Suppressor macrophage treated with lipopolysaccharide for 1 hour (primary cell): Measurements from ENCODE around the gene SMR3A.
A peak's percentile ranks its signal among the peaks of the same experiment; 100 is the strongest.

Source experiments
- DNase-seq, 3 donors: peaks; one replicate each; pipeline ENCODE4 v3.0.0-alpha.2; 2020 to 2022

Gene SMR3A

DNA sequence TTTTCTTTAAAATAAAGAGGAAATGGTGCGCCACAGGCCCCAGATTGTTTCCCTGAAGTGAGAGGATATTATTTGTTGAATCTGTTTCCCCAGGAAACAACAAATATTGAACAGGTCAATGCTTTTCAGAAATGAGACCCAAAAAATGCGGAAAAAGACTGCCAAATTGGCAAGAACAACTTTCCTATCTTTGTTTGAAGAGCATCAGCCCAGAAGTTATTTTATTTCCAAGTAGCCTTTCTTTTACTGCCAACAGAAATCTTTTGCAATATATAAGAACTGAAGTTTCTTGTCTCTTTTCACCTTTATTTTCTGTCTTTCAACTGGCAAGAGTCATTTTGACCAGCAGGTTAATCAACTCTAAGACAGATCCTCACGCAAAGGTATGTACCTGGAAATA is at the start of gene SMR3A:
SMR3A (plus strand) TSS at position 301 of the 400 bp plus-strand sequence. CDS start 1,356 bp downstream, outside the sequence.
- DNase-seq, result no peak

DNA sequence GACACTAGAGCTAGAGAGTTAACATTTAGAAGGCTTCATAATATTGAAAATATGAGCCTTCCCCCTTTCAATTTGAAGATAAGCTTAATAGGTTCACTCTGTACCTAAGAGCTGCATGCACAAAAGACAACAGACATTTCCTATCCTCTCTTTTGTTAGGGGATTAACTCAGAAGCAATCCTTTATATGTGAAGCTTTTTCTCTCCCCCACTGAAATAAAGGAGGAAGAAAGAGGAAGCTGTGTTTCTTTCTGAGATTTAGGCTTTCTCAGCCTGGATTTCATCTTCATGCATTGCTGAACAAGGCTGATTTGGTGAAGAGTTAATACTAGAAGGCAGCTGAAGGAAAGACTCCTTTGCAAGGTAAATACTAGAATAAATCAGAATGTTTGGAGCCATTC is 46.8 kb upstream of the SMR3A start:
- DNase-seq, result no peak

DNA sequence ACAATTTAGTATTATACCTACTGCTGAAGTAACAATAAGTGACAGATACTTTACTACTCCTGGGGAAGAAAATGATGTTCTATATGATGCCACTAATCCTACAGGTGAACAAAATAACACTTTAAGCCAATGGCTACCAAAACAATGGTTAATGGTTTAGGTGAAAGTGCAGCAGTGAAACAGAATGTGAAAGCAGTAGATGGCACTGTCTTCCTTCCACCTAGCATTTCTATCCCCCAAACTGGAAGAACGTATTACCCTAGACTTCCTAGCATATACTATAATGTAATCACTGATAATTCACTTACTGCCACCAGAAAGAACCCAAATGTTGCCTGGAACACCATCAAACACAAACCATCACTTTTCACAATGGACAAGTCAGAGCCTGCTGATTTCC is 44.6 kb upstream of the SMR3A start:
- no peak for DNase-seq

DNA sequence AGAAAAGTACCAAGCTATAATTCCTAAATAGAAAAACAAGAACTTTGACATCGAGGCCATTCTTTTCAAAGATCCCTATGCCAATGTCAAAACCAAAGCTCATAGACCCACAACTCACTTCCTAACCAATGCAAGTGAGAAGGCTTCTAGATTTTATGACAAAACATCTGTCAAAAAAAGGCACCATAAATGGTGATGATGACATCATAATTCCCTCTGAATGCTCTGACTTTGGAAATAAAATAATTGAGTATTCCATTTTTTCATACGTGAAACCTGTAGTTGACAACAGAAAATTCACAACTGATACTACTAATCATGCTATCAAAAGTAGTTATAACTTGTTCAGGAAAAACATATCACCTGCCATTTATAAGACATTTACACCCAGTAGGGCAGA is 34.5 kb upstream of the SMR3A start:
- no peak for DNase-seq

DNA sequence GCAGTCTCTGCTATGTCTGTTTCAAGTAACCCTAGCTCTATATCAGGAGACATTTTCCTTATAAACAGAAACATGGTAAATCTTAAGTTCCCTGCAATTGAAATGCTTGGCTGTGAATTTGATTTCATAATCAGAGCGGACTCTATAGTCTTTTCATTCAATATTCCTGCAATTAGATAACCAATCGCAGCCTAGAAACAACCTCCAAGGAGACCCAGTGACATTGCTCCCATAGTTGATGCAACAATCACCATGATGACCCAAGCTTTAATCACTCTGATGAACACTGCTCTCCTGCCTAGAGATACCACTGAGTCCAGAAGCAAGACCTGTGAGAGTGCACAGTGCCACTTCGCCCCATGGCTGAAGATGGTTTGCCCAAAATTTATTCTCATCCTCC is 25.9 kb upstream of the SMR3A start, which contains the start of gene CABS1:
CABS1 (plus strand) TSS at position 301 of the 400 bp plus-strand sequence; CDS start at position 360, 59 bp downstream.
- no peak for DNase-seq

DNA sequence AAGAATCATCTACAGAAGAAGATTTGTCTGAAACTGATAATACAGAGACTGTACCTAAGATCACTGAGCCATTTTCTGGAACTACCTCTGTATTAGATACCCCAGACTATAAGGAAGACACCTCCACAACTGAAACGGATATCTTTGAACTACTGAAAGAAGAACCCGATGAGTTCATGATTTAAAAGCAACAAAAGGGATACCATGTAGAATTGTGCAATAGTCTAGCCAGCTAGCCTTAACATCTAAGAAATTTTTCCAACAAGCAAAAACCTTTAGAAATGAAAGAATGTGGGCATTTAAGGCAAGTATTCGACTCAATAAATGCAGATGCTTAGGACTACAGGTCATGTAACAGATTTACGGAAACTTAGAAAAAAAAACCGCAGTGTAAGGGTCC is 24.5 kb upstream of the SMR3A start:
- no peak for DNase-seq

DNA sequence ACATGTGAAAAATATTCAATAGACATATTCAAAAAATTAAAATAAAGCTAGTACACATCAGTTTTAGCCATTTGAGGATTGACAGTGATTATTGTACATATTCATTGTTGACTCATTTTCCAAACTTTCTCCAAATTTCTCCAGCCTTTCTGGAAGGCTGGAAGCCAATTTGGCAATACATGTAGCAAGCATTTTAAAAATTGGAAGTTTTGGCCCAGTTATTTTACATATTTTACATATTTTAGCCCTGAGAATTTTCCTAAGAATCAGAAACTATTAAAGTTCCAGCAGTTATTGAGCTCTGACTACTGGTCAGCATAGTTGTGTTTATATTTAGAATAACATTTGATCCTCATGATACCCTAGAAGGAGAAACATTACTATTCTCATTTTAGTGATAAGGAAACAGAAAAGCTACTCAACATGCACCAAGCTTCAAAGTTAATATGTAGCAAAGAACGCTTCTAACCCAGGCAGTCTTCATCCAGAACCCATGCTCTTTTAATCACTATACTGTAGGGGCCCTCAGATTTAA is 22.6 kb upstream of the SMR3A start:
- DNase-seq, result no peak

DNA sequence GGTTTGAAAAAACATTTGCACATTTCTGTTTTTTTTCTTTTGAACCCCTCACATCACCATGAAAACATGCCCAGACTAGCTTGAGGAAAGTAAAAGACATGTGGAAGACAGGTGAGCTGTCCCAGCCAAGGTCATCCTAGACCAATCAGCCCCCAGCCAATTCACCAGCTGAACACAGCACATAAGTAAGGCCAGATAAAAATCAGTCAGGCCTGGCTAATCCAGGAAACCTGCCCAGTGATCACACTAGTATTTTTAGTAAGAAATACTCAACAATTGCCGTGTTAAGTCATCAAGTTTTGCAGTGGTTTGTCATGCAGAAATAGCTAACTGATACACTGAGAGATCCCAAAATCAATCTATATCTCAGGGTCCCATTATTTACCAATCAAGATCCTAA is 4.4 kb upstream of the SMR3A start:
- no peak for DNase-seq

DNA sequence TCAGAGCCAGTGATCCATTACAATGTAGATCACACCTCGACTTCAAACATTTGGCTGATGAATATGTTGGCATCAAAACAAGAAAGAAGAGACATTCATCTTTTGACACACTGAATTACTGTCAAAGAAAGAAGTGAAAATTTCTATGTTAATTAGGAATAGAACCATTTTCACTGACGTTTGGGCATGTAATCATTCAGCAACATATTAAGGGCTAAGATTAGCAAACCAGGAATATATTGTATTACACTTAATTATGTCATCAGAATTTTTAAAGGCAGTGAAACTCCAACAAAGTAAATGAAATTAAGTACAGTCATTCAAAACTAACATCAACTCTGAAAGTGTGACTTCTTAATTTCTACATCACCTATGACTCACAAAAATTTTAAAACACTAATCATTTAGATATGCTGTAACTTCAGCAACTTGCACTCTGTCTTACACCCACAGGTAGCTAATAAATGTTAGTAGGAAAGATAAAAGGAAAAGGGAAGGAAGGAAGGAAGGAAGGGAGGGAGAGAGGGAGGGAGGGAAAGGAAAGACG is 1.4 kb upstream of the SMR3A start:
- no peak for DNase-seq

DNA sequence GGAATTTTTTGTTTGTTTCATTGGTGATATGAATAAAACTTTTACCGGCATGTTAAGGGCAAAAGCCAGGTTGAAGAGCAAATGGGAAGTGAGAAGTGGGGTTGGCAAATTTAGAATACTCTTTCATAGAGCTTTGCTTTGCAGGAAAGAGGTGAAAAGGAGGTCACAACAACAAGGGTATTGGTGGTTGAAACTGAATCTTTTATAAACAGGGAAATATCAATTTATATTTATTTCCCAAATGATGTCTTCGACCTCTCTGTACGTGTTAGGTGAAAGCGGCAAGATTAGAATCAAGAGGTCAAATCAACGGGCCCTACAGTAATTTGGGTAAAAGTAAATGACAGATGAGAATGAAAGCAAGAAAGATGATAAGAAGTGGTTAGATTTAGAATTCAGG is 3.4 kb downstream of the SMR3A start:
- DNase-seq, result no peak

DNA sequence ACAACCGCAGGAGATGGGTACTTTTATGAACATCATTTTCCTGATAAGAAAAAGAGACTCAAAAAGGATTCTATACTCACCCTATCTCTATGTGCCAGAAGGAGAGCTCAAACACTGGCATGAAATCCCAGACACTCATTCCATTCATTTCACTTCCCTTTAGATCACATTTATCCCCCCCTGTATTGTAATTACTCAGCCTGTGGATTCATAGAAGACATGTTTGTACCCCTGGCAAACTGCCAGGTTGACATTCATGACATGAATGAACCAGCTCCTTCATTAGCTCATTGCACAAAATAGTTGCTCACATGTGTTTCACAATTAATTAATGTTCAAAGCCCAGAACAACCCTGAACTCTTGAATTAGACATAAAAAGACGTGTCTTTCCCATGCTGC is 4.9 kb downstream of the SMR3A start:
- DNase-seq, result no peak

DNA sequence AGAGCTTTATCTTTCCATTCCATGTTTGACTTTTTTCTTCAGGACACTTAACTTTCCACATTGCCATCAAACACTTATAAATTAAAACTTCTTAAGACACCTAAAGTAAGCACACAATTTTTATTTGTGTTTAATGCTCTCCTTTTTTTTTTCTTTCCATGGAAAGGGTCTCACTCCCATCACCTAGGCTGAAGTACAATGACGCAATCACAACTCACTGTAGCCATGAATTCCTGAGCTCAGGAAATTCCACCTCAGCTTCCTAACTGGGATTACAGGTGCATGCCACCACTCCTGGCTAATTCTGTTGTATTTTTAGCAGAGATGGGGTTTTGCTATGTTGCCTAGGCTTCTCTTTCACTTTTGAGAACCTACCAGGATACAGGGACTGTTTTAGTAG is 7.3 kb downstream of the SMR3A start:
- no peak for DNase-seq

DNA sequence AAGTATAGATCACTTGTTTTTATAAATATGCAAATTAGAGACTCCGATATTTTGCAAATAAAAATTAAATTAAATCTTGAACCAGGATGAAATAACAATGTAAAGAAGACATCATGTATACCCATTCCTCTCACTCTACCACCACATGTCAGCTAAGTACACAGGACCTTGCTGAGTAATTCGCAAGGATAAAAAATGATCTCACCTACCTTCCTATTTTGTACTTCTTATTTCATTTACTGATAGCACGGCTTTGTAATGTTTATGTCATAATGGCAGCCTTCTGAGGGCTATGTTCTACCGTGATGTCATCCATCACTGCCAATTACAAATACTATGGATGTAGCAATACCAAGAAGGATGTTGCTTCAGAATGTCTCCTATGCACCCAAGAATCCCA is 11.4 kb downstream of the SMR3A start:
- DNase-seq, result no peak

DNA sequence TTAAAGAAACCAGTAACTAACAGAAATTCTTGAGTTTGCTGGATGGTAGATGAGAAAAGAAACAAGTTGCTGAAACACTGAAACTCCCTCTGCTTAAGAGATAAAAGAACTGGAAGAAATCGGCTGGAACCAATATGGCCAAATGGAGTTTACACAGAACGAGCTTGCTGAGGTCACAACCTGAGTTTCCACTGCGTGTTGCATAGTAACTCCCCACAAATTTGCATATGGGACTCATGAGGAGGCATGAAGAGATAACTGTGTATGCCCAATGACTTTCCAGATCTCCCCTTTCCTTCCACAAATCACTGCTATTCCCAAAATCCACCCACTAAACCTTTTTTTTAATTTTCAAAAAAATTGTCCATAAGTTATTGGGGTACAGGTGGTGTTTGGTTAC is 12.2 kb downstream of the SMR3A start:
- no peak for DNase-seq

DNA sequence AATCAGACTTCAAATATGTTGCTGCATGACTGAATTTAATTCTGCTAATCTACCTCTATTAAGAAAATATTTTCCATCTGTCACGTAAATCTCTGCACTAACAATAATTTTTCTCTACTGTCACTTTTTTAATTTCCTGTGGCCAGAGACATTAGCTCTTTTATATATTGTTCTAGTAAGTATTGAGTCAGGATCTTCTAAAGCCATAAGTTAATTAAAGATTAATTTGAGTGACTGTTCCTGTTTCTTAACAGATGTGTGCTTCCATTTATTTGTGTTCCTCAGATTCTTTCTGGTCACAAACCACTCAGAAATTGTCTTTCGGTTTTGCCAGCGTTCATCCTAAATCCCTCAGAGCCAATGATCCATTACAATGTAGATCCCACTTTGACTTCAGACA is 20.0 kb downstream of the SMR3A start:
- no peak for DNase-seq

DNA sequence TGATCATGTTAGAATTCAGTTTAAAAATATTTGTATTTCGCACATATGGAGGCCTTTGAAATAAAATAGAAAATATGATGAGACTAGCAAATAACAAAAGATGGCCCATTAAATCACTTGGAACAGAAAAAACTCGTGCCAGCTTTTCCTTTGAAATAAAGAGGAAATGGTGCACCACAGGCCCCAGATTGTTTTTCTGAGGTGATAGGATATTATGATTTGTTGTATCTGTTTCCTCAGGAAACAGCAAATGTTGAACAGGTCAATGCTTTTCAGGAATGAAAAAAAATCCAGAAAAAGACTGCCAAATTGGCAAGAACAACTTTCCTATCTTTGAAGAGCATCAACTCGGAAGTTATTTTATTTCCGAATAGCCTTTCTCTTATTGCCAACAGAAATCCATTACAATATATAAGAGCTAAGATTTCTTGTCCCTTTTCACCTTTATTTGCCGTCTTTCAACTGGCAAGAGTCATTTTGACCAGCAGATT is 22.2 kb downstream of the SMR3A start, which contains the start of gene SMR3B:
SMR3B (plus strand) TSS at position 441 of the 491 bp plus-strand sequence. CDS start 1,380 bp downstream, outside the sequence.
- no peak for DNase-seq

DNA sequence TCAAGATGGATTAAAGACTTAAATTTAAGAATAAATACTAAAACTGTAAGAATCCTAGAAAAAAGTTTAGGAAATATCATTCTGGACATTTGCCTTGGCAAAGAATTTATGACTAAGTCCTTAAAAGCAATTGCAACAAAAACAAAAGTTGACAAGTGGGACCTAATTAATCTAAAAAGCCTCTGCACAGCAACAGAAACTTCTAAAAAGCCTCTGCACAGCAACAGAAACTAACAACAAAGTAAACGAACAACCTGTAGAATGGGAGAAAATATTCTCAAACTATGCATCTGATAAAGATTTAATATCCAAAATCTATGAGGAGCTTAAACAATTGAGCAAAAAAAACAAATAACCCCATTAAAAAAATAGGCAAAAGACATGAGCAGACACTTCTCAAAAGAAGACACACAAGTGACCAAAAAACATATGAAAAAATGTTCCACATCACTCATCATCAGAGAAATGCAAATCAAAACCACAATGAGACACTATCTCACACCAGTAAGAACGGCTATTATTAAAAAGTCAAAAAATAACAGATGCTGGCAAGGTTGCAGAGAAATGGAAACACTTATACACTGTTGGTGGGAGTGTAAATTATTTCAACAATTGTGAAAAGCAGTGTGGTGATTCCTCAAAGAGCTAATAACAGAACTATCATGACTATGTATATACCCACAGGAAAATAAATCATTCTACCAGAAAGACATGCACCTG is 31.7 kb downstream of the SMR3A start:
- no peak for DNase-seq

DNA sequence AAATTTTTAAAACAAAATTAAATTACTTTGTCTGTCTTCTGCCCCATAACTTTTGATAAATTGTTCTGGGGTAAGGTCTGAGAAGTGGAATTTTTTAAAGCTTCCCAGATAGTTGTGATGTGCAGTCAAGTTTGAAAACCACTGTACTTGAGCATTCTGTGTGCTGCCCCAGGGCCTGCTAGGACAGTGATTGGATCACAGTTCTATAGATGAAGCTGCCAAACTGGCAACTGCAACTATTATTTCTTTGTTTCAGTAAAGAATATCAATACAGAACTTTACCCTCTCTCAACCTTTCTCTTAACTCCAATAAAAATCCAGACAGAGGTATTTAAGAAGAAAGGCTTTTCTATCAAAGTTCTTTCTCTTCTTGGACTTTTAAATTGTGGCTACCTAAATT is 37.0 kb downstream of the SMR3A start, which contains the start of gene OPRPN:
OPRPN (plus strand) TSS at position 361 of the 400 bp plus-strand sequence. CDS start 1,346 bp downstream, outside the sequence.
- no peak for DNase-seq

DNA sequence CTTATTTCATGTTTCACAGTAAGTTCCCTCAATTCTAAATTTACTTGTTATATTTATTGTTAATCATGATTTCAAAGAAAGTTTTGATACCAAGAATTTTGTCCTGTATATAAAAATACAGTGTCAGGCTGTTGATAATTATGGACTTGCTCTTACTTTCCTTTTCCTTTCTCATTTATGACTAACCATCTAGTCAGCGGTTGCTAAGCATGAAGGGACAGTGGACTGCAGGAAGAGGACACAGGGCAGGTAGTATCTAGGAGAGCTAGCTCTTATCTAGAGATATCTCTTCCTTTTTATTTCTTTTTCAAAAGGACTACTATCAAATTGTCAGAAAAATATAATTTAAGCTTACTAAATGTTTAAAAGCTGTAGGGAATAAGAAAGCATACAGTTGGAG is 38.8 kb downstream of the SMR3A start:
- peak in 1 of 3 donors; percentile 20 for DNase-seq

DNA sequence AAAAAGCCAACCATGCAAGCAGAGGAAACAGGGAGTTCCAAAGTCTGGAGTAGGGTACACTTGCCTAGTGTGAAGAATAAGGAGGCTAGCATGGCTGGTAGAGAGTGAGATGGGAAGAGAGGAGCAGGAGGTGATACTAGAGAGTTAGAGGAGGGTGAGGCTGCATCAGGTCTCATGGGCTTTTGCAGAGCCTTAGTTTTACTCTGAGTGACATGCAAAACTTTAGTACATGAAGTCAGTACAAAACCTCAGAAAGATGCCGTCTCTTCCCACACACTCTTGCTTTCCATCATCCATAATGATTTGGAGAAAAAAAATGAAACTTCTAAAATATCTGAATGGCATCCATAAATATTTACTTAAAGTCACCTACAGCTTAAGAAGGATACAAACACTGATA is 42.2 kb downstream of the SMR3A start:
- DNase-seq, result no peak

DNA sequence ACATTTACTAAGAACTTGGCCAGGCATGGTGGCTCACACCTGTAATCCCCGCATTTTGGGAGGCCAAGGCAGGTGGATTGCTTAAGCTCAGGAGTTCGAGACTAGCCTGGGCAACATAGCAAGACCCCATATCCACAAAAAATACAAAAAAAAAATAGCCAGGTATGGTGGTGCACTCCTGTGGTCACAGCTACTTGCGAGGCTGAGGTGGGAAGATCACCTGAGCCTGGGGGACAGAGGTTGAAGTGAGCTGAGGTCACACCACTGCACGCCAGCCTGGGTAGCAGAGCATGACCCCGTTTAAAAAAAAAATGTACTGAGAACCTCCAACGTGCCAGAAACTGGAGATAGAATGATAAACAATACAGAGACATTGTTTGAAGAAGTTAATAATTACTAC is 45.2 kb downstream of the SMR3A start:
- DNase-seq, result no peak
